Adrenal gland (tissue), 5 donors: ENCODE data around the gene CCHCR1.

ENCODE experiments used
- POLR2A ChIP-seq, 2 donors: fragments of 450-650 bp; IDR thresholded peaks; one replicate each; pipeline ENCODE4 v1.6.1; 2017; ENCODE audit warnings: antibody characterized with exemption in 2 of 2, mild to moderate bottlenecking in 2 of 2, moderate library complexity in 1 of 2
- TF ChIP-seq, protein P1 (sequence below), 6 experiments: fragments of 450-650 bp in 4 of 6; fragments of 200-600 bp in 2 of 6; sonication (generic) in 1 of 6; IDR thresholded peaks; 1 replicate in 5 of 6; 2 replicates in 1 of 6; pipeline versions ENCODE4 v1.5.1 to v1.8.0; 2016 to 2021; ENCODE audit warnings: antibody characterized with exemption in 6 of 6, mild to moderate bottlenecking in 2 of 6, moderate library complexity in 1 of 6
- donor health status: DM: no; HTN: no; CAD: no.

DNA sequence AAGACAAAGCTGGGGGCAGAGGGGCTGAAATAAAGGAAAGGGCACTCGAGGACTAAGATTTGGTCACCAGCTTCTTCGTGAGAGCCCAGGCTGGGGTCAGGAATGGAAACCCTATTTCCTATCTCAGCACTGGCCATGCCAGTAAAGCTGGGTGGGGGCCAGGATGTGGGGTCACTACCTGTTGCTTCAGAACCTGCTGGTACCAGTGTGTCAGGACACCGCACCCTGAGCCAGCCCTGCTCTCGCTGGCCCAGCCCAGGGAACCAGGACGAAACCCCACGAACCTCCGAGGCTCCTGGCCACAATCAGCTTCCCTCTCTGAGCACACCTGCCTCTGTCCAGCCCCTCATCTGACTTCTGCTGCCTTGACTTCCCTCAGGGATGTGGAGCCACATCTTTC lies 39.4 kb downstream of the CCHCR1 start:
- TF ChIP-seq, protein P1, sequence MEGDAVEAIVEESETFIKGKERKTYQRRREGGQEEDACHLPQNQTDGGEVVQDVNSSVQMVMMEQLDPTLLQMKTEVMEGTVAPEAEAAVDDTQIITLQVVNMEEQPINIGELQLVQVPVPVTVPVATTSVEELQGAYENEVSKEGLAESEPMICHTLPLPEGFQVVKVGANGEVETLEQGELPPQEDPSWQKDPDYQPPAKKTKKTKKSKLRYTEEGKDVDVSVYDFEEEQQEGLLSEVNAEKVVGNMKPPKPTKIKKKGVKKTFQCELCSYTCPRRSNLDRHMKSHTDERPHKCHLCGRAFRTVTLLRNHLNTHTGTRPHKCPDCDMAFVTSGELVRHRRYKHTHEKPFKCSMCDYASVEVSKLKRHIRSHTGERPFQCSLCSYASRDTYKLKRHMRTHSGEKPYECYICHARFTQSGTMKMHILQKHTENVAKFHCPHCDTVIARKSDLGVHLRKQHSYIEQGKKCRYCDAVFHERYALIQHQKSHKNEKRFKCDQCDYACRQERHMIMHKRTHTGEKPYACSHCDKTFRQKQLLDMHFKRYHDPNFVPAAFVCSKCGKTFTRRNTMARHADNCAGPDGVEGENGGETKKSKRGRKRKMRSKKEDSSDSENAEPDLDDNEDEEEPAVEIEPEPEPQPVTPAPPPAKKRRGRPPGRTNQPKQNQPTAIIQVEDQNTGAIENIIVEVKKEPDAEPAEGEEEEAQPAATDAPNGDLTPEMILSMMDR (IDR thresholded peaks at IDR 0.05), result no peak
- no peak for TF ChIP-seq POLR2A (IDR thresholded peaks at IDR 0.05)
